NCI-H774 (cell line): ENCODE measurements around the gene URGCP.
"Not testable (repeated sequence)": the region's sequence is repeated elsewhere in the genome, so short reads cannot be mapped to it uniquely, and the experiment has no call there.

Experiments used
- DNase-seq: peaks from one replicate; lab custom pipeline; 2025; lab: John Stamatoyannopoulos, UW

The URGCP gene

DNA sequence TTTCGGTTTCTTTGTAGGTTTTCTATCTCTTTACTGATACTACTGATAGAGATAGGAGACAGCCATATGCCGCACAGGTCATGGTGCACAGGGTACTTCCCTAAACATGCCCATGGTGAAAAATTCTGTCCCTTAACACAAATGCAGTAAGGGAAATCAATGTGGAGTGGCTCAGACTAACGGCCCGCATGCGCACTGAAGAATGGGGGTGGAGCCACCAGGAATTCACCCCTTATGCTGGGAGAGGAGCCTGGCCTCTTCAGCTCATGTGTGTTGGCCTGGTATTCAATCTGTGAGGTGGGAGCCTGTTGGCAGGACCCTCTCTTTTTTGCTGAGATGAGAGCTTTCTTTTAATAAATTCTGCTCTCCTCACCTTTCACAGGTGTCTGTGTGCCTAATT is 8.4 kb upstream of the URGCP start:
- no peak for DNase-seq

DNA sequence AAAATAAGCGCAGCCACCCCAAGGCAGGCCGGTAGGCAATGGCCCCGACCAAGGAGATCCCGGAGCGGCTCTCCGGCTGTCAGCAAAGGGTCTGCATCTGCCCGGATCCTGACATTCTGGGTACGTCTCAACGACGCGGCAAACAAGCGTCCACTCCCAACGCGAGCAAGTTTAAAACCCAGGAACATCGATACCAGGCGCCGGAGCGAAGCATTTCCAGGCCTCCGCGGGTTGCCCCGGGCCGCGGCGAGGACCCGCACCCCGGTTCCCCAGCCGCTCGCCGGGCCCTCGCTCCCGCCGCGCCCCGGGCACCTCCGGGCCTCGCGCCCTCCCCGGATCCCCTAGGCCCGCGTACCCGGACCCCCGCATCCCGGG is 453 bp downstream of the URGCP start:
- no peak for DNase-seq

DNA sequence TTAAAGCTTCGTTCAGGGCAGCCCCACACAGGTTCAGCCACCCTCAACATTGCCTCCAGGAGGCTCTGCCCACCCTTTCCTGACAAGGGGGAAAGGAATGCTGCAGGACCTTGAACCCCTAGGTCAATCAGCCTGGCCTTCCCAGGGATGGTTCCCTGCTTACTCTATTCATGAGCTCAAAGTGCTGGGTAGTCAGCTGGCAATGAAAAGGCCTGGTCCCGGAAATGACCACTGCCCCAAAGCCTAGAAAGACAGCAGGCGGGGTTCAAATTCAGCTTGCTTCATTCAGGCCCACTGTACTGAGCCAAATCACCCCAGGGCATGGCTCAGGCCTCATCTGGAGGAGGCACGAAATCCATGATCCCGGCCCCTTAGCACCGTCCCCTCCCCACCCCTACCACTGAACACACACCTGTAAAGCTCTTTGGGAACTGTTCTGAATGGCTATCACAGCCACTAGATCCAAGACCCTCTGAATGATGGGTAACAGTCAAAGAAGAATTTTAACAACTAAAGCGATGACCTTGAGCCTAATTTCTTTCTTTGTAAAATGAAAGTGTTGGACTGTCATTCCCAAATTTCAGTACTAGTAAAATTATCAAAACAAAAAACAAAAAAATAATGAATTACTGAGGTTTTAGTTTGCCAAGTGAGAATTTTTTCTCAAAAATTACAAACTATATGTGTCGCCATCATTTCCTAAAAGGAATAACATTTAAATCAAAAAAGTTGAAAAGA is 1.0 kb downstream of the URGCP start:
- DNase-seq = no peak

DNA sequence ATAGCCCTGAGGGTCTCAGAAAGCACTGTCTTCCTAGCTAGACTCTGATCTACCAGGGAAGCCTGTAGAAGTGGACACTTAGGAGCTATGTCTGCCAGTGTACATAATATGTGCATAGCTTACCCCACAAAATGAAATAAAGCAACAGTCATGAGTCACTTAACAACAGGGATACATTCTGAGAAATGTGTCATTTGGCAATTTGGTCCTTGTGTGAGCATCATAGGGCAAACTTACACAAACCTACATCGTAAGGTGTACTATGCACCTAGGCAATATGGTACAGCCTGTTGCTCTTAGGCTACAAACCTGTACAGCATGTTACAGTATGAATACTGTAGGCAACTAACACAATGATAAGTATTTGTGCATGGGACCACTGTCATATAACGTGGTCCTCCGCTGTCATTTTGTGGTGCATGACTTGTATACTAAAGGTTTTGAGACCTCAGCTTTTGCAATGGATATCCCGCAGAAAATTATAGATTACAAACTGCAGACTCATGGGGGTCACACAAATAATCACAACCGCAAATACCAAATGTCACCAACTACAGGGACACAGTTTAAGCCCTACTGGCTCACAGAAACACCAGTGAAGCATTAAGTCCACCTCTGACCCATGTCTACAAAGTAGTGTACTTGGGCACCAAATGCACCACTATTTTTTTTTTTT is 1.7 kb downstream of the URGCP start:
- no peak for DNase-seq

DNA sequence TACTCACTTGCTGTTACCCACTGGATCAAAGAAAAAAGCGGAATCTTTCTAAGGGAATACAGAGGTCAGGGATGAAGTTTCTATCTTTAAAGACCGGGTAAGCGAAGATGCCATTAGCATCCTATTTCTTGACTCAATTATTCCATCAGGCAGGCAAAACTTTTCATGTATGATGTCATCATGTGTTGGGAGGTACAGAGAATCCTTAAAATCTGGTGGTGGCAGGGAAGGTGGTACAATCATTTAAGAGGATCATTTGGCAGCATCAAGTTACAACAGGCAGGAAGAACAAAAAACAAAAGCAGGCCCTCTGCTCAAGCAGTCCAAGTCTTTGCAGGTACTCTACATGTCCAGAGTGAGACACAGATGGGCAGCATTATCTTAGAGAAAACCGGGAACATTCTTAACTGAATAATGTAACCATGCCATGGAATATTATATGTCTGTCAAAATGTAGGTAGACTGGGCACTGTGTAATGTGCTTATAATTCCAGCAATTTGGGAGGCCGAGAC is 3.8 kb downstream of the URGCP start:
- no peak for DNase-seq

DNA sequence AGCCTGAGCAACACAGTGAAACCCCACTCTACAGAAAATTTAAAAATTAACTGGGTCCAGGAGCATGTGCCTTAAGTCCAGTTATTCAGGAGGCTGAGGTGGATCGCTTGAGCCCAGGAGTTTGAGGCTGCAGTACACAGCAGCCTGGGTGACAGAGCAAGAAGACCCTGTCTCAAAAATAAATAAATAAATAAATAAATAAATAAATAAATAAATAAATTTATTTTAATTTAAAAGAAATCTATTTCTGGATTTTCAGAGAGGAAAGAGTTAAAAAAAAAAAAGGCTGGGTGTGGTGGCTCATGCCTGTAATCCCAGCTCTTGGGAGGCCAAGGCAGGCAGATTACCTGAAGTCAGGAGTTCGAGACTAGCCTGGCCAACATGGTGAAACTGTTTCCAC is 7.8 kb downstream of the URGCP start:
- not testable (repeated sequence) for DNase-seq

DNA sequence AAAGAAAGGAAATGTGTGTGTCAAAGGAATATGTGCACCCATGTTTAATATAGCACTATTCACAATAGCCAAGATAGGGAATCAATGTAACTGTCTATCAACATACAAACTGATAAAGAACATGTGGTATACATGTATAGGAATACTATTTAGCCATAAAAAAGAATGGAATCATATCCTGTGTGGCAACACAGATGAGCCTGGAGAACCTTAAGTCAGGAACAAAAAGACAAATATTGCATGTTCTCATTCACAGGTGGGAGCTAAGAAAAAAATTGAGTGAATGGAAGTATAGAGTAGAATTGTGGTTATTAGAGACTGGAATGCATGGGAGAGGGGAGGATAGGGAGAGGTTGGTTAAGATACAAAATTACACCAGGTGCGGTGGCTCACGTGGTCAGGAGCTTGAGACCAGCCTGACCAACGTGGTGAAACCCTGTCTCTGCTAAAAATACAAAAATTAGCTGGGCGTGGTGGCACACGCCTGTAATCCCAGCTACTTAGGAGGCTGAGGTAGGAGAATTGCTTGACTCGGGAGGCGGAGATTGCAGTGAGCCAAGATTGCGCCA is 10.5 kb downstream of the URGCP start:
- DNase-seq = no peak

DNA sequence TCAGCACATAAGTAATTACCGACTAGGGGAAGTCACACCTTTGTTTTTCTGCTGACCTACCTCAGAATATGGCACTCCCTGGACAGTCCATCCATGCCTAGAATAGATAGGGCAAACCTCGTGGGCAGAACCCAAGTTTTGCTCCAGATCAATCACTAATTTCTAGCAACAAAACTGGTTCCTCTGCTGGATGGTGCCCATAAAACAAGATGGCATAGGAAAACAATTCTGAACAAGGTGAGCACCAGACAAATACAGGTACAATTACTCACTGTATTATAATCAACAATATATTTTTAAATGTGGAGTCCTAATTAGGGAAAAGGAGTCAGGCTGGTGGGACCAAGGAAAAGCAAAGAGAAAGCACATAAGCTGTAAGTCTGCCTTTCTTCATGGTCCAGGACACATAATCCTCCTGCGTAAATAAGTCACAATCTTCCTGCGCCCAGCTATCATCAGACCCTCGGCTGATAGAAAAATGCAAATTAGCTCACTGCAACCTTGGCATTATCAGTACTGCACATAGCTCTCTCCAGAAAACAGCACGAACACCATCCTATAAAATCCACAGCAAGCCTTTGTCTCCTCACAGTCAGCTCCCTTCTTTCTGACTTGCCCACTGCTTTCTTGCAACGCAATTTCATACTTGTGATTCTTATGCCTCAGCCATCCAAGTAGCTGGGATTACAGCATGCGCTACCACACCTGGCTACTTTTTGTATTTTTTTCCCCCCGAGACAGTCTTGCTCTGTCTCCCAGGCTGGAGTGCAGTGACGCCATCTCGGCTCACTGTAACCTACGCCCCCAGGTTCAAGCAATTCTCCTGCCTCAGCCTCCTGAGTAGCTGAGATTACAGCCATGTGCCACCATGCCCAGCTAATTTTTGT is 15.1 kb downstream of the URGCP start:
- no peak for DNase-seq

DNA sequence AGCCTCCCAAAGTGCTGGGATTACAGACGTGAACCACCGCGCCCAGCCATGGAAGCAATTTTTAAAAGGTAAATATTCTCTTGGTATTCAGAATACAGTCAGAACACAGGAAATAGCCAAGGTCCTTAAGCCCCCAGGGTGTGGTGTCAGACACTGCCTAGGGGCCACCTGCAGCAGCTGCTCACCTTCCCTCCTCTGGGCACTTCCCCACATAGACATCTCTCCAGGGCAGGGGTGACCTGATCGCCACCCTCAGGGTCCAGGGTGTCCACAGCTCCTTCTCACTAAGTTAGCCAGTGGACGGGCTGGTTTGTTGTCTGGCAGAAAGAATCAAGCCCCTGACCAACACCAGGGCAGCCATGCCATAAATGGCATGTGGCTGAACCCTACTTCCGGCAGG is 15.9 kb downstream of the URGCP start:
- no peak for DNase-seq

DNA sequence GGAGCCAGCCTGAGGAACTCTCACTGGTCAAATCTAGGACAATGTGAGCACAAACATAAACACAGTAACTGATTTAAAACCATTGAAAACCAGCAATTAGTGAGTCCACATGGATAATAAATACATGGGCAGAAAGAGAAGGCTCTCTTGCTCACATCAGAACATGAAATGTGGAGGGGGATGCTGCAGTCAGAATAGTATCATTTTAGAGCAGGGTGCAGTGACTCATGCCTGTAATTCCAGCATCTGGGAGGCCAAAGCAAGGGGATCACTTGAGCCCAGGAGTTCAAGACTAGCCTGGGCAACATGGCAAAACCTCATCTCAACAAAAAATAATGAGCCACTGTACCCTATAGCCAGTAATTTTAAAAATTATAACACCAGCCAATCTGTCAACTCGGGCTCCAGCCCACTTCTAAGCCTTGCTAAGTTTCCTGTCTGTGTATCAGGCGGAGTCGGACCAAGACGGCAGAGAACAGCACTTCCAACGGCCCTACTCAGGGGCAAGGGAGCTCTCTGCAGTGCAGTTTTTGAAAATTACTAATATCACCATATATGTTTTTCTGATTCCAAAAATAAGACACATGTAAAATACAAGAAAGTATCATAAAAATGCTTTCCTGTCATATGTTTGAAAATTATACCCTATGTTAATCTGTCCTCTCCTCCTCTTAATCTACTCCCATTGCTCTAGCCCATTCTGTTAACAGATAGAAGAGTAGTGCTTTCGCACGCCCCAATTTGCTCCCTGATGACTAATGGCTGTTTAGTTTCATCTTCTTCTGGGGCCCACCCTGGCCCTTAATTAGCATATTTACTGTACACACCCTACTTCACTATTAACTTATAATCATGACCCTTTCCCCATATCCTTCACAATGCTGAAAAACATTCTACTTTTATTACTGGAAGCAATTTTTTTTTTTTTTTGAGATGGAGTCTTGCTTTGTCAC is 17.1 kb downstream of the URGCP start:
- DNase-seq = no peak

DNA sequence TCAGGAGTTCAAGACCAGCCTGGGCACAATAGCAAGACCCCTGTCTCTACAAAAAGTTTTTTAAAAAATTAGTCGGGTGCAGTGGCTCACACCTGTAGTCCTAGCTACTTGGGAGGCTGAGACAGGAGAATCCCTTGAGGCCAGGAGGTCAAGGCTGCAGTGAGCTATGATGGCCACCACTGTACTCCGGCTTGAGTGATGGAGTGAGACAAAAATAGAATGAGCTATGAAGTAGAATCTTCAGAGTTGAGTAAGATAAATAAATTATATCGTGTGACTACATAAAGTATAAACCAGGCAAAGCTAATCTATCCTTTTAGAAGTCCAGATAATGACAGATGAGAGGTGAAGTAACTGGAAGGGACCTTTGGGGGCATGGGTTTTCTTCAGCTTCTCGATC is 21.8 kb downstream of the URGCP start:
- no peak for DNase-seq

DNA sequence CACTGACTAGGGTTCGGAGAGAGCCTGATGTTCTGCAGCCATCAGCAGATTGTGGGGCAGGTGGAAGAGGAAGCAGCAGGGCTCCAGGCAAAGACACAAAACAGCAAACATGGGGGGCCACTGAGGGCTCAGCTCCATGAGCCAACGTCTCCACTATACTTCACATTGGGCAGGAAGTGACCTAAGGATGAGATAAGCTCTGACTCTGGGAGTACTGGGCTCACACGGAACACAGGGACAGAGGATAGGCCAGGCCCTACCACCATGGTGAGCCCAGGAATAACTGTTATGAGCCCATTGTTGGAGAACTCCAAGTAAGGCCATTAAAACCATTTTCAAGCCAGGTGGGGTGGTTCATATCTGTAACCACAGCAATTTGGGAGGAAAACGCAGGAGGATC is 22.2 kb downstream of the URGCP start:
- no peak for DNase-seq

DNA sequence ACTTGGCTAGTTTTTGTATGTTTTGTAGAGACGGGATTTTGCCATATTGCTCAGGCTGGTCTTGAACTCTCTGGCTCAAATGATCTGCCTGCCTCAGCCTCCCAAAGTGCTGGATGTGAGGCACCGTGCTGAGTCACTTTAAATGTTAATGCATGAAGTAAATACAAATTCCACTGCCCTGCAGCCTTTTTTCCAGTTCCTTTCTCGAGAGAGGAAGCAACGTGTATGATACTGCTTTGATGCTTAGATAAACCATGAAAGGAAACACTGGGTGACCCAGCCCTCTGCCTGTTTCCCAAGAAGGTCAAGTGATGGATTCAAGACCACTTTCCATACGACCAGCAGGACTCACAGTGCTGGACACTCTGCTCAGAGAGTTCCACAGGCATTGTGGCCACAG is 25.8 kb downstream of the URGCP start:
- no peak for DNase-seq

DNA sequence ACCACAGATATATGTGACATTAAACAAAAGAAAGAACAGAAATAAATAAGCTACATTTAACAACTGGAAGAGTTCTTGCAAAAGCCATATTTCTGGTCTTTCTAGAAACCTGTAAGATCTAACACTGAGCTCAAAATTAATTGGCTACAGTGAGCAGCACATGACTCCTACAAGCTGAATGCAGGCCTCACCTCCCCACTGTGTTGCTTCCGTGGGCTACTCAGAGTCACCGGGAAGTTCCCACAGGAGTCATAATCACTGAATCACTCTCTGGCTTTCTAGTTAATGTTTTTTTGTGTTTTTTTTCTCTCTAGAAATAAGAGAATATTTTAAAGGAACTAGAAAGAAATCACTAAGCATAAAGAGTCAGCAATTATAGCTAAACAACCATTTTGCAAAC is 26.9 kb downstream of the URGCP start:
- DNase-seq = no peak

DNA sequence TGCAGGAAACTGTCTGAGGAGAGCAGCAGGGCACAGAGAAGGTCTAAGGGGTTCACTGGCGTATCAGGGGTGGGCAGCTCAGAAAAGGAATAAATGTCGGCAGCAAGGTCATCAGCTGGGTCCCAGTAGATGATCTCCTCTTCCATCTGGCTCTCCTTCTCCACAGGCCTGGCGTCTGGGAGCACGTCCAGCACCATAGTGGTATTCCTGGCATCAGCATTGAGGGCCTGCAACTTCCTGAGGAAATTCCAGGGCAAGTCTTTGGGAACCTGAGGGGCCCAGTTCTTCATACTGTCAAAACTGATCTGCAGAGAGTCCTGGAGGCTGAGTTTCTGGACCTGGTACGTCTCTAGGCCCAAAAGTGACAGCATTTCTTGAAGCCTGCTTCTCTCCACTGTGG is 27.5 kb downstream of the URGCP start:
- no peak for DNase-seq

DNA sequence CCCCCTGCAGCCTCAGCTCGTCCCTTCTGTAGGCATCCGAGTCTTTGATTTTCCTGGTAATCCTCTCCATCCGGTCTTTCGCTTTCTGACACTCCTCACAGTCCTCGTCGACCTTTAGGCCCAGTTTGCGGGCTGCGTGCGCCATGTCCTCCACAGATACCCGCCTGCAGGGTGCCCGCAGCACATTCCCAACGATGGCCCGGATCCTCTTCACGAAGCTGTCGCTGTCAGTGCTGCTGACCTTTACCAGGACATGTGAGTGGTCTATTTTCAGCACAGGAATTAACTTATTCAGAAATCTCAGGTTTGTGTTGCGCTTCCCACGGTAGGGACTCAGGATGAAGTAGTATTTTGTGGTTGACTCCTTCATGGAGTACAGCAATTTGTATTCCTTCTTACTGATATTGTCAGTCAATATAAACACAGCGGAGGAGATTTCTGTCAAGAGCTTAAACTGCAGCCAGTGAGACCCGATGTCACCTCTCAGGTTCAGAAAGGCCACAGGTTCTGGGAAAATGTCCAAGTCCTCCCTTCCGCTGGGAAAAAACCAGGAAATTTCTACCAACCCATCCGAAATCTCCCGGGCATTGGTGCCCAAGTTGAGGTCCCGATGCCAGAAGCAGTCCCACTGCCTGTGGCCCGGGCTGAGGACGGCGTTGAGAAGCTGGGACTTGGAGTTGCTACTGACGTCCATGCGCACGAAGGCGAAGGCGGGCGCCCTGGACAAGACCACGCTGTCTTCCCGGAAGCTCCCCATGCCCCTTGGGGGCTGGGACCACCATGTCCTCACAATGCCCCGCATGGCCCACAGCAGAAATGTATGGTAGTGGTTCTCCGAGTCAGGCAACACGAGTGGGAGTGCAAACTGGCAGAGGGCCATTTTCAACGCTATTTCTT is 28.2 kb downstream of the URGCP start:
- DNase-seq = no peak

DNA sequence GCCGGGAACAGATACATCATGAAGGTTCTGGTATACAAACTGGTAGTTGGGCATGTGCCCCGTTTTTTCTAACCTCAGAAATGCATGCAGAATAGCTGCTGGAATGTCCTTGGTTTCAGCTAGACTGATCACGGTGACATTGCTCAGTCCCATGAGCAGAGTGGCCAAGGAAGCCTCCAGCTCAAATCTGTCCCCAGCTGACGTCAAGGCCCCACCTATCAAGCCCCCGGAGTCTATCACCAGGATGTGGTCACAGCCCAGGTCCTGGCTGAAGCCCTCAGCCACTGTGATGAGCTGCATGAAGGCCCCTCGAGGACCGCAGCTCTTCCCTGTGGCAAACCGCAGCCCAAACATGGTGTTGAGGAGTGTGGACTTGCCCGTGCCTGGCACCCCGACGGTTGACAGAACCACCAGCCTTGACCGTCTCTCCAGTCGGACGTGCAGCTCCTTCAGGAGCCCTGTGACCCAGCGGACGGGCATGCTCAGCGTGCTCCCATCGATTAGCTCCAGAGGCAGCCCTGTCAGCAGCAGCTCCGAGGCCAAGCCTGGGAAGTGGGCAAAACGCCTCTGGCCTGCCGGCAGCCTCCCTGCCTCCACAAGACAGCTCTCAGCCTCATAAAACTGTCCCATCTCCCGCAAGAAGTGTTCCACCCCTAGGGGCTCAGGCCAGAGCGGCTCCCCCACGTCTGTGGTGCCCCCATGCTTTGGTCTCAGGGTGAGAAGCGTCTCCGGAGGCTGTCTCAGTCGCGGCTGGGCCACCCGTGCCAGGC is 29.2 kb downstream of the URGCP start:
- no peak for DNase-seq

DNA sequence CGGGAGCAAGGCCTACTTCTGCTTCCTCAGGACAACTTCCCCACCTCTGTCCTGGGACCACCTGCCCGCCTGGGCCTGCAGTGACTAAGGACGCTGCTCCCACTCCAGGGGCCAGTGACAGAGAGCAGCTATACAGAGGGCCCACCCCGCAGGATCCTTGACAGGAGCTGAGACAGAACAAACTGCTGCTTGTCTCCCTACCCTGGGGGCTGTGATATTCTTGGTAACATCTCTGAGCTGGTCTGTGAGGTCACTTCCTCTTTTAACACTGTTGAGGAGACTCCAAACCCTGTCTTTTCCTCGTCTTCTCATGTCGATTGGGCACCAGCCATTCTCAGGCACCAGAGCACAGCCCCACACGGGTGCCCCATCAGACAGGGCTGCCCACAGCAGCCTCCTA is 30.2 kb downstream of the URGCP start:
- DNase-seq = no peak

DNA sequence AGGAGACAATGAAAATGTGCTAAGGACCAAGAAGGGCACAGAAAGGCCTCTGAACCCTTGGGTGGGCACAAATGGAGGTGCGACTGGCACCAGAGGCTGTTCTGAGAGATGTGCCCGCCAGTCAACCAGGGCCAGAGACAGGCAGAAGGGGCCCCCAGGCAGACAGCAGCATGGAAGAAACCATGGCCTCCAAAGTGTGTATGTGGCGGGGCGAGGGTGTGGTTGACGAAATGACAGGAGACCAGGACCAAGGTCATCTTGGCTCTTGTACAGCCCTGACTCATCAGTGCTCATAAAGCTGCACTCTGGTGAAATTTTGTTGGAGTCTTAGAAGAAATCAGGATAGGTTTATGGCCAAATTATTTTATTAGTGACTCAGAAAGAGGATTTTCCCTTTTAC is 33.1 kb downstream of the URGCP start:
- DNase-seq = no peak
